B cell (primary cell): ENCODE data around the gene ADCY2.

Experiments used
- CTCF ChIP-seq: fragments of 200-600 bp; IDR thresholded peaks from one replicate; pipeline ENCODE4 v1.8.0; 2022; ENCODE audit warnings: antibody characterized with exemption, mild to moderate bottlenecking
- EZH2 ChIP-seq: IDR thresholded peaks from 2 replicates; pipeline ENCODE4 v1.6.1; 2012; ENCODE audit warnings: borderline replicate concordance, low read depth, mild to moderate bottlenecking, moderate library complexity, low read length; ENCODE audit not compliant: insufficient read depth, poor library complexity, severe bottlenecking

GRCh38 chr5:7437836-7438235 is 41.9 kb downstream of the ADCY2 start:
- TF ChIP-seq CTCF (no peak), EZH2 (no peak)
